Measurements from ENCODE around the gene PLTP.
A peak's percentile ranks its signal among the peaks of the same experiment; 100 is the strongest.

PLTP gene

DNA sequence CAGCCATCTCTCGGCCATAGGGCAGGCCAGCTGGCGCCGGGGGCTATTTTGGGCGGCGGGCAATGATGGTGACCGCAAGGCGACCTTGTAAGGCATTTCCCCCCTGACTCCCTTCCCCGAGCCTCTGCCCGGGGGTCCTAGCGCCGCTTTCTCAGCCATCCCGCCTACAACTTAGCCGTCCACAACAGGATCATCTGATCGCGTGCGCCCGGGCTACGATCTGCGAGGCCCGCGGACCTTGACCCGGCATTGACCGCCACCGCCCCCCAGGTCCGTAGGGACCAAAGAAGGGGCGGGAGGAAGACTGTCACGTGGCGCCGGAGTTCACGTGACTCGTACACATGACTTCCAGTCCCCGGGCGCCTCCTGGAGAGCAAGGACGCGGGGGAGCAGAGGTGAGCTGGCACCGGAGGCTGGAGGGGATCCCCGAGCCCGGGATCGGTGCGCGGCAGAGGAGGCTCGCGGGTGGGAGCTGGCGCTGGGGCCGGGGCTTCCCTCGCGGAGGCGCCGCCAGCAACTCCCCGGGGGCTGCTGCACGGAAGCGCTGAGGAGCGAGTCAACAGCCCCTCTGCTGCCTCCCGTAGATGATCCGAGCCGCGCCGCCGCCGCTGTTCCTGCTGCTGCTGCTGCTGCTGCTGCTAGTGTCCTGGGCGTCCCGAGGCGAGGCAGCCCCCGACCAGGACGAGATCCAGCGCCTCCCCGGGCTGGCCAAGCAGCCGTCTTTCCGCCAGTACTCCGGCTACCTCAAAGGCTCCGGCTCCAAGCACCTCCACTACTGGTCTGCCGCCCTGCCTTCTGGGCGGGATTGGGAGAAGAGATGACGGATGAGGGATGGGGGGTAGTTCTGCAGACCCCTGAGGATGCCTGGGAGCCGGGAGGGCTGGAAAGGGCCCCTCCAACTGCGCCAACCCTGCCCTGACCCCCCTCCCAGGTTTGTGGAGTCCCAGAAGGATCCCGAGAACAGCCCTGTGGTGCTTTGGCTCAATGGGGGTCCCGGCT lies 20.7 kb downstream of the PLTP start, which contains the start of the genes CTSA and NEURL2:
Gene CTSA, plus strand, starts transcription at position 351 of the 999 bp plus-strand sequence. Its CDS starts 234 bp downstream, at position 585.
Gene NEURL2, minus strand, starts transcription at position 224 of the 999 bp plus-strand sequence. Its CDS starts 217 bp downstream, at position 7.
- peak; percentile 99 for DNase-seq (ENCODE audit: low spot score)
- in situ Hi-C loops (cut with MboI; ENCODE audit: low sequenced_read_pairs, unreplicated experiment), result no loop called here
- TF ChIP-seq, protein P1, sequence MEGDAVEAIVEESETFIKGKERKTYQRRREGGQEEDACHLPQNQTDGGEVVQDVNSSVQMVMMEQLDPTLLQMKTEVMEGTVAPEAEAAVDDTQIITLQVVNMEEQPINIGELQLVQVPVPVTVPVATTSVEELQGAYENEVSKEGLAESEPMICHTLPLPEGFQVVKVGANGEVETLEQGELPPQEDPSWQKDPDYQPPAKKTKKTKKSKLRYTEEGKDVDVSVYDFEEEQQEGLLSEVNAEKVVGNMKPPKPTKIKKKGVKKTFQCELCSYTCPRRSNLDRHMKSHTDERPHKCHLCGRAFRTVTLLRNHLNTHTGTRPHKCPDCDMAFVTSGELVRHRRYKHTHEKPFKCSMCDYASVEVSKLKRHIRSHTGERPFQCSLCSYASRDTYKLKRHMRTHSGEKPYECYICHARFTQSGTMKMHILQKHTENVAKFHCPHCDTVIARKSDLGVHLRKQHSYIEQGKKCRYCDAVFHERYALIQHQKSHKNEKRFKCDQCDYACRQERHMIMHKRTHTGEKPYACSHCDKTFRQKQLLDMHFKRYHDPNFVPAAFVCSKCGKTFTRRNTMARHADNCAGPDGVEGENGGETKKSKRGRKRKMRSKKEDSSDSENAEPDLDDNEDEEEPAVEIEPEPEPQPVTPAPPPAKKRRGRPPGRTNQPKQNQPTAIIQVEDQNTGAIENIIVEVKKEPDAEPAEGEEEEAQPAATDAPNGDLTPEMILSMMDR (IDR thresholded peaks at IDR 0.05; ENCODE audit: borderline replicate concordance, control extremely low read depth, extremely low read depth, insufficient read depth, missing control alignments), result no peak

DNA sequence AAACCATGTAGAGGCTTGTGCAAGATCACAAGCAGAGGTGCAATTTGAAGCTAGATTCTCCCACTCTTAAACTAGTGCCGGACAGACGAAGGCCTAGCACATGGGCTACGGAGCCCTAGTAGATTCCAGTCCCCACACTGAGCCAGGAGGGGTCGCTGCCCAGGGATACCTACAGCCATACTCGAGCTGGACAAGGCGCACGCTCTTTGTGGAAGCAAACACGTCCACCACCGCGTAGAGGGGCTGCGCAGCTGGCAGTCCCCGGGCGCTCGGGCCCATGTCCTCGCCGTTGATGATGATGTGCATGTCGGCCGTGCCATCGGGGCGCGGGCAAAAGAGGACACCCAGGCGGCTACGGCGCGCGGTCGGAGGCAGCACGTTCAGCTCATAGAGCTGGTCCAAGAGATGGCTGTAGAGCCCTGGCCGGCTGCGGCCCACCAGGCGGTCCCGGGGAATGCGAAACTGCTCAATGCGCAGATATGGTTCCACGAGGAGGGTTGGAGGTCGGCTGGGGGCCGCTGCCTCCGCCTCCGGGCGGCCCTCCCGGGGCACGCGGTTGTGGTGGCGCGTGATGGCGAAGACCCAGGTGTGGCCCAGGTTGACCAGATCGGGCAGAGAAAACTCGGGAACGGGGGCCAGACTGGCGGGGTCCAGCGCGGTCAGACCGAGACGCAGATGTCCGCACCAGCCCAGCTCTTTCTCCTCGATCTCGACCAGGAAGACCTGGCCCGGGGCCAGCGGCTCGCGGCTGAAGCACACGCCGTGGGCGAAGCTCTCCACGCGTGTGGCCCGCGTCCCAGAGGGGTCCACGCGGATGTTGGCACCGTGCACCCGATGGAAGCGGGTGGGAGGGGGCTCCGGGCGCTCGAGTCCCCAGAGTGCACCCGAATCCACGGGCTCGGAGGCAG lies 21.6 kb downstream of the PLTP start:
- in situ Hi-C loops (cut with MboI; ENCODE audit: low sequenced_read_pairs, unreplicated experiment), result no loop called here
- TF ChIP-seq, protein P1 (IDR thresholded peaks at IDR 0.05; ENCODE audit: borderline replicate concordance, control extremely low read depth, extremely low read depth, insufficient read depth, missing control alignments), result peak; percentile 40
- peak; percentile 74 for DNase-seq (ENCODE audit: low spot score)

DNA sequence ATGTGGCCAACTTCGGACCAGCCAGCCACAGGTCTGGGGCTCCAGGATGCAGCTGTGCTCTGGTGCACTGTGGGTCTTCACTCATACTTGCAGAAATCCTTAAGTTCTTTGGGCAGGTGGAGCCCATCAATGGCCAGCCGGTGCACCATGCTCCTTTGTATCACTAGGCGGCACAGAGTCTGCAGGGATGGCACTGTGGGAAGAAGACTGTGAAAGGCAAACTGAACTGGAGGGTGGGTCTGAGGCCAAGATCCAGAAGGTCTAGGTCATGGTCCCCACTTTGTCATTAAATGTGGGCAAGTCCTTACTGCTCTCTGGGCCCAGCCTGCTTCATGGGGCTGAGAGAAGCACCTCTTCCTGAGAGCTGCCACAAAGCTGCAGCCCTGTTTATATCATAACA lies 23.3 kb downstream of the PLTP start:
- DNase-seq (ENCODE audit: low spot score), result no peak
- in situ Hi-C loops (cut with MboI; ENCODE audit: low sequenced_read_pairs, unreplicated experiment), result no loop called here
- TF ChIP-seq, protein P1 (IDR thresholded peaks at IDR 0.05; ENCODE audit: borderline replicate concordance, control extremely low read depth, extremely low read depth, insufficient read depth, missing control alignments), result no peak

DNA sequence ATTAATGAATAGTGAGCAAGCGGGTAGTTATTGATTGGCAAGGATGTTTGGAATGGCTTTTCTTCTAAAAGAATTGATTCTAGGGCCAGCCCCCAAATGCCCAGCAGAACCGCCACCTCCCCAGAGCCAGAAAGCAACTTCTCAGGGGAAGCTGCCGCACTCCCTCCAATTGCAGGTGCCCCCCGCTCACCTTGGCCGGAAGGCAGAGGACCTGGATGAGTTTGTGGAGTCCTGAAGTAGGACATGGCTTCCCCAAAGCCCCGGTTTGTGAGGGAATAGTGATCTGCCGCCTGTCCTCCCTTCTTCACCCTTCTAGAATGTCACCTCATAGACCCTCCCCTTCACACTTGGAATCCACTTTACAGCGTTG lies 24.6 kb downstream of the PLTP start, which contains the start of gene SPATA25:
Gene SPATA25, minus strand, starts transcription at position 277 of the 370 bp plus-strand sequence. Its CDS starts 32 bp downstream, at position 245.
- in situ Hi-C loops (cut with MboI; ENCODE audit: low sequenced_read_pairs, unreplicated experiment), result no loop called here
- TF ChIP-seq, protein P1 (IDR thresholded peaks at IDR 0.05; ENCODE audit: borderline replicate concordance, control extremely low read depth, extremely low read depth, insufficient read depth, missing control alignments), result no peak
- no peak for DNase-seq (ENCODE audit: low spot score)

DNA sequence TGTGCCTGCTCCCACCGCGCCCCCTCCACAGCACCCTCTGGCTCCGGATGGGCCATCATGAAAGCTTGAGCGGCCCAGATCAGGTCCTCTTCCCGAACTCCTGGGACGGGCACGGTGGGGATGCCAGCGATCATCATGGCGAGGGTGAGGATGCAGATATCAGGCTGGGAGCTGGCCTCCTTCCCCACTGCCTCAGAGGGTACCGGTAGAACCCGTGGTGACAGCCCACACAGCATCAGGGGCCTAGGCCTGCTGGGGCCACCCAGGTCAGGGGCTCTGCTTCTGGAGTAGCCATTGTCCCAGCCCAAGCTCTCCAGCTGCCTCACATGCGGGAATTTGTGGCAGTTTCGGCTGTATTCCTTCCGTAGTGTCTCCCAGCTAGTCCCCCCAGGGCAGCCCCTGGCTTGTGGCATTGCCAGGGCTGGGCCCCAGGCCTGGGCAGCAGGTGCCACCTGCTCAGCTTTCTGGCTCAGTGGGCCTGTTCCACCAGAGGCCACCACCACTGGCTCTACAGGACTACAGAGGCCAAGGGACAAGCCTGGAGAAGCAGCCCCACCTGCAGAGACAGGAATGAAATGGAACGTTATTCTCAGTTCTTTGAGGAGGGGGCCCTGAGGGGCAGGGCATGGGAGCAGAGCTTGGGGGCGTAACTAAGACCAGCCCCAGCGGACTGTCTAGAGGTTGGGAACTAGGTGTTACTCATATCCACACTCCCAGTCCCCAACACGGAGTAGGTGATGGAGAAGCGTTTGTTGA lies 25.2 kb downstream of the PLTP start:
- no peak for DNase-seq (ENCODE audit: low spot score)
- TF ChIP-seq, protein P1 (IDR thresholded peaks at IDR 0.05; ENCODE audit: borderline replicate concordance, control extremely low read depth, extremely low read depth, insufficient read depth, missing control alignments), result no peak
- in situ Hi-C loops (cut with MboI; ENCODE audit: low sequenced_read_pairs, unreplicated experiment), result no loop called here
